GM08714 (cell line): ENCODE data around the gene RTP5.
"Not testable (repeated sequence)": the region's sequence is repeated elsewhere in the genome, so short reads cannot be mapped to it uniquely, and the experiment has no call there.

ENCODE experiments used
- H3K4me3 ChIP-seq: fragments of 200-500 bp; sonication (Bioruptor generic); 2 replicates; pipeline ENCODE4 v1.5.1; 2014; ENCODE audit warnings: mild to moderate bottlenecking, low read length, inconsistent platforms
- ZNF274 ChIP-seq: IDR thresholded peaks from 2 replicates; pipeline ENCODE4 v1.6.1; 2012; ENCODE audit warnings: mild to moderate bottlenecking, low read depth, low read length

RTP5 gene

GRCh38 chr2:241869087-241869961, at the start of gene RTP5:
RTP5 (plus strand) TSS chr2:241869729; CDS start chr2:241869757, 28 bp downstream.
- no peak within 1 kb of the TSS for H3K4me3 ChIP-seq
- no peak for TF ChIP-seq ZNF274

GRCh38 chr2:241819947-241820624, 49.4 kb upstream of the RTP5 start:
- not testable (repeated sequence) for H3K4me3 ChIP-seq

GRCh38 chr2:241820625-241821384, 48.7 kb upstream of the RTP5 start:
- TF ChIP-seq ZNF274 = no peak
- H3K4me3 ChIP-seq = no peak overlapping the region

GRCh38 chr2:241821460-241822263, 47.9 kb upstream of the RTP5 start:
- H3K4me3 ChIP-seq = no peak overlapping the region
- TF ChIP-seq ZNF274 = no peak

GRCh38 chr2:241822264-241822623, 47.3 kb upstream of the RTP5 start:
- H3K4me3 ChIP-seq = no peak overlapping the region
- TF ChIP-seq ZNF274 = no peak

- H3K4me3 ChIP-seq = not testable (repeated sequence)
Observed at GRCh38 chr2:241823531-241824437, 45.7 kb upstream of the RTP5 start.

GRCh38 chr2:241827394-241827793, 42.1 kb upstream of the RTP5 start:
- no peak for TF ChIP-seq ZNF274
- no peak overlapping the region for H3K4me3 ChIP-seq

GRCh38 chr2:241833101-241833663, 36.3 kb upstream of the RTP5 start:
- TF ChIP-seq ZNF274 = no peak
- no peak overlapping the region for H3K4me3 ChIP-seq

- not testable (repeated sequence) for H3K4me3 ChIP-seq
Observed at GRCh38 chr2:241833756-241834526, 35.6 kb upstream of the RTP5 start.

- H3K4me3 ChIP-seq = no peak overlapping the region
- no peak for TF ChIP-seq ZNF274
Observed at GRCh38 chr2:241834527-241835210, 34.9 kb upstream of the RTP5 start.

- no peak for TF ChIP-seq ZNF274
- H3K4me3 ChIP-seq = no peak overlapping the region
Observed at GRCh38 chr2:241835611-241836010, 33.9 kb upstream of the RTP5 start.

GRCh38 chr2:241836292-241836691, 33.2 kb upstream of the RTP5 start:
- no peak overlapping the region for H3K4me3 ChIP-seq
- TF ChIP-seq ZNF274 = no peak
